HG02588 (cell line): ENCODE data around the gene MAPRE2.
A peak's percentile ranks its signal among the peaks of the same experiment; 100 is the strongest.

Experiments used
- ATAC-seq: cut with Tn5 transposase; IDR thresholded peaks from one replicate; pipeline ENCODE4 v1.9.1; 2021; ENCODE audit warnings: mild to moderate bottlenecking, moderate library complexity; ENCODE audit not compliant: unreplicated experiment

Gene MAPRE2

DNA sequence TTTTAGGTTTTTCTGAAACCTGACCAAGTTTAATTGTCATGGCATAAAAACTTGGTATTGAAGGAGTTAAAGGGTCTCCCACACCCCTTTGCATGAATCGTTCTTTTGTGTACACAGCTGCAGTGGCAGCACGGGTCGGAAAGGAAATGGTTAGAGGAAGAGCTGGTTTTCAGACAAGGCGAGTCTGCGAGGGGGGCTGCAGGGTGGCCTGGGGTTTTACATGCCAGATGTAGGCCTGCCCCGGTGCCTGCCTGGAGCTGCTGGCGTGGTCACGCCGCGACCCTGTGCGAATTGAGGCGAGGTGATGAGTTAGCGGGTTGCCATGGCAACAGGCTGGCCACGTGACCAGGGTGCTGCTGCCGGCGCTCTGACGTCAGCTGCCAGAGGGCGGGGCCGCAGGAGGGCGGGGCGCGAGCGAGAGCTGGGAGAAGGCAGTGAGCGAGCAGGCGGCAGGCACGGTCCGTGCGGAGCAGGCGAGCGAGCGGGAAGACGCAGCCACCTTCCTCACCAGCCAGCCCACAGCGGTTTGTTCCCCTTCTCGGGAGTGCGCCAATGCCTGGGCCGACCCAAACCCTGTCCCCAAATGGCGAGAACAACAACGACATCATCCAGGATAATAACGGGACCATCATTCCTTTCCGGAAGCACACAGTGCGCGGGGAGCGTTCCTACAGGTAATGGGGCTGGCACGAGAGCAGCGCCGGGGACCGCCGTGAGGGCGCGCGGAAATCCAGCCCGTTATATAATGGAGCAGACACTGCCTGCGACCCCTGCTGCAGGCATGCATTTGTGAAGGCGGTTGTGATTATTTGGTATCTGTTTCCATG is at the start of gene MAPRE2:
MAPRE2 (plus strand) TSS at position 426 of the 827 bp plus-strand sequence; CDS start at position 553, 127 bp downstream.
- ATAC-seq = peak; percentile 85

GRCh38 chr18:34991561-34991960 is 49.7 kb upstream of the MAPRE2 start:
- ATAC-seq = no peak

DNA sequence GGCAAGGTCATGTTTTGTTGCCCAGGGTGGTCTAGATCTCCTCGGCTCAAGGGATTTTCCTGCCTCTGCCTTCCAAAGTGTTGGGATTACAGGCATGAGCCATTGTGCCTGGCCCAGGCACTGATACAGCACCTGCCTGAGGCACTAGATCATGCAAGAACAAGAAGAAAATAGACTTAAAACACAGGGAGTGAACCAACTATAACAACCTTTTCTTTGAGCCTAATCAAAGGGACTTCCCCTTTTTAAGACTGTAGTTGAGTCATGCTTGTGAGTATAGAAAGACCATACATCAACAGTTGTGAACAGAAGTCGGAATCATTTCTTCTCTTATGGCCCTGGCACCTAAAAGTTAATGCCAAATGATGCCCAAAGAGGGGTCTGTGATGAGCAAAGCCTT is 47.9 kb upstream of the MAPRE2 start:
- no peak for ATAC-seq

DNA sequence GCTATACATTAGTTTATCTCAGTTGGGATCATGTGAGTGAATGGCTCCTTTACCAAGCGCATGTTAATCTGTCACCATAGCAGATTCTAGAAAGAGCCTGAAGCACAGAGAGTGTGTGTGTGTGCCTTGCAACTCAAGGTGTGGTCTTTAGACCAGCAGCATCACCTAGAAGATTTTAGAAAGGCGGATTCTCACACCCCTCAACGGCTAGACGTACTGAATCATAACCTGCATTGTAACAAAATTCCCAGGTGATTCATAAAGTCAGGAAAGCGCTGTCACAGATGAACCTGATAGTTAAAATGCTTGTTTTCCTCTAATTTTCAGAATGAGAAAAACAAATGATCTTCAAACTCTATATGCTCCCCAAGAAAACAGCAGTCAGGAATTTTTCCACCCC is 45.5 kb upstream of the MAPRE2 start:
- no peak for ATAC-seq

DNA sequence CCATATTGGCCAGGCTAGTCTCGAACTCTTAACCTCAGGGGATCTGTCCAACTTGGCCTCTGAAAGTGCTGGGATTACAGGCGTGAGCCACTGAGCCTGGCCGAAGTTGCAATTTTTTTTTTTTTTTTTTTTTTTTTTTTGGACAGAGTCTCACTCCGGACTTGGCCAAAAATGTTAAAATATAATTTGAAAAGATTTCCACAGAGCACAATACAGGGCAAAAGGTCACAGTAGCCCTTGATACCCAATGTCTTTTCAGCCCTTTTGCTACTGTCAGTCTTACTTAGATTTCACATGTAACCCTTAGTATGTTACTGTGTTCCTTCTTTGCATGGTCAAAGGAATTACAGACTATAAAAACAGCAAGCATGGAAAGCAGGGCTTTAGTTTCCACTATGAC is 42.6 kb upstream of the MAPRE2 start:
- ATAC-seq = no peak

DNA sequence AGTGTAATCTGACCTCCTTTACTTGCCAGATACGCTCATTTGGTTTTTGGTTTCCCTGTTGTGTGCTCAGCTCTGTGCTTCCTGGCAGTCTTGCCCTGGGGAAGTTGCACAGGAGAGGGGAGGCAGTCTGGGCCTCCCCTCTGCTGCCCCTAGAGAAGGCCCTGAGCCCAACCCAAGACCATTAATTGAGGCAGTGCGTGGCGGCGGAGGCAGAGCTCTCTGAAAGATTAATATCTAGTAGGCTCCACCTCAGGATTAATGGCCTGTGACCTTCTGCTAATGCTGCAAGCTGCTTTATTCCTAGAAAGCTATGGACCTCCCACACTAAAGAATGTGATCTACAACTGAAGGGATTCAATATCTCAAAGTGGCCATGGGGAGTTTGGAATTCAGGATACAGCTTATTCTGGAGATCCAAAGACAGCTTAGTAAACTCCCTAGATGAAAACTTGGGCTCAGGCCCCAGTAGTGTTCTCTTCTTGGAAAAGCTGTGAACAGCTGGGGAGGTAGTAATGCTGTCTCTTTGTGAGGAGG is 41.4 kb upstream of the MAPRE2 start:
- no peak for ATAC-seq

GRCh38 chr18:35000457-35000856 is 40.8 kb upstream of the MAPRE2 start:
- no peak for ATAC-seq

GRCh38 chr18:35002120-35002519 is 39.1 kb upstream of the MAPRE2 start:
- ATAC-seq = no peak

- peak; percentile 70 for ATAC-seq
Measured at GRCh38 chr18:35005963-35006577, 35.1 kb upstream of the MAPRE2 start.

GRCh38 chr18:35010156-35010555 is 31.1 kb upstream of the MAPRE2 start:
- ATAC-seq = no peak

DNA sequence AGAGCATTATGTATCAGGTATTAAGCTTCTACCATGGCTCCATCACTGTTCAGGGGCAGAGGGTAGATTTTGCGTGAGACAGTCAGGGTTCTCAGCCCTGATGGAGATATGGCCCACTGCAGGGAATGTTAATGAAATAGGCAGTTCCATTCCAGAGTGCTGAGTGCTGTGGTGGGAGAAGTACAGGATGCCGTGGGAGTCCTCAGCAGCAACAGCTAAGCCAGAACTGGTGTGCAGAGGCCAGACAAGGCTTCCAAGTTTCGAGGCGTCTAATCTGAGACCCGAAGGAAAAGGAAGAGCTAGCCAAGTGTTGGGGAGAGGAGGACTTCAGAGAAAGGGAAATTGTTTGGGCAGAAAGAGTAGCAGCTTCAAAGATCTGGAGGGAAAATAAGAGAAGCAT is 30.2 kb upstream of the MAPRE2 start:
- ATAC-seq = no peak

DNA sequence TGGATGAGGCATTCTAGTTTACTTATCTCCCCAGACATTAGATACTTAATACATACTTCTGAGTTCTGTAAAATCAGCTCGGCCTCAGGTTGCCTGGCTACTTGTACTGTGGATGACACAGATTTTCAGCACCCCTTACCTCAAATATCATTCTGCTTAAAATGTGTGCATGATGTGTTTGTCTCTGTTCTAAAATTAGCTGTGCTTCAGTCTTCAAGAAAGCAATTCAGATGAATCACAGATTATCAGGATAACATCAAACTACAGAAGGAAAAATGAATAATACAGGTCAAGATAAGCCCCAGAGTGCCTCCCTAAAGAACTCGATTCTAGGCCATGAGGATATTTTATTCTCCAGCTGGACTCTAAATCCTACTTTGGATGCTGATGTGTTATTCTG is 21.3 kb upstream of the MAPRE2 start:
- ATAC-seq = no peak

DNA sequence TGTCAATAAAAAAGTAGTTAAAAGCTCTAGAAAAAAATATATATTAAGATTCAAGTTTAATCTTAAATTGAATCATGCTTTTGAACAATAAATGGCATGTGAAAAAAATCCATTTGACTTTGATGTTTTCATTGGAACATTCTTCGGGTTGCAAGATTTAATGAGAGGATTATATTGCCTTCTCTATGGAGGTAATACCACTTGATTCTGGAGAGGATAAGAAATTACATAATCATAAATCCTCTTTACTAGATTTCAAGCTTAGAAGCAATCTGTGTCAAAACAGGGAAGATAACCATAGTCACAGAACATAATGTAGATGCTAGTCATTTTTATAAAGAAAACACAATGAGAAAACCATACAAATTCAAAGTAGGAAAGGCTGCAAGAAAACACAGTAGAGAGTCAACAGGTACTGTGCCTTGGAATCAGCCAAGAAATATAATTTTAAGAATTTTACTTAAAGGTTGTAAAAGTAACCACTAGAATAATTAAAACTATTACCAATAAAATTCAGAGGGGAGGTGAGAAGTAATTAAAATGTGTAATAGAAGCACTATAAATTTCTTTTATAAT is 18.7 kb upstream of the MAPRE2 start:
- ATAC-seq = no peak

GRCh38 chr18:35024196-35024595 is 17.0 kb upstream of the MAPRE2 start:
- ATAC-seq = no peak

DNA sequence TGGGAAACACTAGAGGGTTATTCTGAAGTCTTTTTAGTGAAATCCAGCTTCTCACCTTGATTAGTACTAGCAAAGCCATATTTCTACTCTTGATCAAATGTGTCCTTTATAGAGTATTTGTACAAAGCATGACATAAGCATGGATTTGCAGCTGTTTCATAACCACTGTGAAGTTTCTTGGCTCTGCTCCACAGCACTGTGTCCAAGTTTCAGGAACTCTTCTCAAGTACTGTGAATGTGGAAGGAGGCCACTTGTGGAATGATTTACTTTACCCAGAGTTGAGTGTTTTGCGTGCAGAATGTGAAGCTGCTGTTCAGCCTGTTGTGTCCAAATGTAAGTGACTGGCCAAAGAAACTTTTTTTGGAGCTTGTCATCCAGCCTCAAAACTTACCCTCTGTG is 16.2 kb upstream of the MAPRE2 start:
- no peak for ATAC-seq

DNA sequence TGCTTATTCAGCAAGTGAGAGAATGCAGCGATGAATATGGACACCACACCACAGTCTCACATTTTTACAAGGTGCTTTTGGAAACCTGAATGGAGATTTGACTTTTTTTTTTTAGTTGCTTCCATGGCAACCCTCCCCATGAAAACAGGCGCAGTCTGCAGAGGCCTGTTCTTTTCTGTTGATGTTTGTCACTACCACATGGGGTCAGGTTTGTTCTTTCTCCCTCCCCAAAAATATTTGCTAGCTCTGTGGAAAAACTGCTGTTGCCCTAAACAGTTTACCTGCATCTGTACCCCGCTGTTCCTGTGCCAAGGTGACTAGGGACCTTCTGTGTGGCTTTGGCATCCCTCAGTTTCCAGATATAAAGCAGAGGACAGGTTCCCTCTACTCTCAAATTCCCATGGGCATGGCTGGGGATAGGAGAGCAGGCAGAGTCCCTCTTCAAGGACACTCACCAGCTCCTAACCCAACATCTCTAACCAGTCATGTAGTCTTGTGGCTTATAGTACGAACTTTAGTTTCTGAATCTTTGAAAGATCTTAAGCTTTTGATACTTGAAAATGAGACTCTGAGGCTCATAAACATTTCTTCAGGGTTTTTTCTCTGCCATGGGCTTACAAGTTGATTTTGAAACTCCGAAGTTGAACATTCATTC is 14.7 kb upstream of the MAPRE2 start:
- ATAC-seq = no peak

GRCh38 chr18:35027206-35027605 is 14.0 kb upstream of the MAPRE2 start:
- no peak for ATAC-seq

GRCh38 chr18:35028536-35028935 is 12.7 kb upstream of the MAPRE2 start:
- ATAC-seq = no peak

GRCh38 chr18:35029103-35029502 is 12.1 kb upstream of the MAPRE2 start:
- no peak for ATAC-seq

GRCh38 chr18:35029770-35030169 is 11.4 kb upstream of the MAPRE2 start:
- ATAC-seq = peak; percentile 74

DNA sequence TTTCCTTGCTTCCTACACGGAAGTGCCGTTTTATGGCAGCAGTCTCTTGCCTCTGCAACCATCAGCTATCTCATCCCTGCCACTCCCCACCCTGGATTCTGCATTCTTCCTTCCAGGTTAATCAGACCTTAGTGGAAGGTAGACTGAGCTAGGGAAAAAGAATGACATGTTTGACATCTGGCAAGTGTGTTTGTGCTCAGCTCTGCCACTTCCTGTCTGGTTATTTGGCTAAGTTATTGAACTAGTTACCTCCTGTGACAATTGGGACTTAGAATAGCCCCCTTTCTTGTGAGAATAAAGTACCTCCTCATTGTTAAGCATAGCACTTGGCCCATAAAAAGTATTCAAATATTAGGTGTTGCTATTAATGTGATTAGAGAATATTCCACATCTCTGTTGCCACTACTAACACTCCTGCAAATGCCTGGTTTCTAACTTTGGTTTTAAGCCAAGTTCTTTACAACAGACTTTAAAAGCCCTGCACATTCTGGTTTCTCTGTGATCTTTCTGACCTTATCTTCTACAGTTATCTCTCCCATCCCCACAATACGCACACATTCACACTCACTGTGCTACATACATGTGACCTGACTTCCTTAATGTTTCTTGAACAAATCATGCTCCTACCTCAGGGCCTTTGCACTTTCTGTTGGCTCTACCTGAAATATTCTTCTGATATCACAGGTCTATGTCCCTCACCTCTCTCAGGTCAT is 10.8 kb upstream of the MAPRE2 start:
- ATAC-seq = peak; percentile 44
